ENCODE results near the gene STK32B.

The STK32B gene

DNA sequence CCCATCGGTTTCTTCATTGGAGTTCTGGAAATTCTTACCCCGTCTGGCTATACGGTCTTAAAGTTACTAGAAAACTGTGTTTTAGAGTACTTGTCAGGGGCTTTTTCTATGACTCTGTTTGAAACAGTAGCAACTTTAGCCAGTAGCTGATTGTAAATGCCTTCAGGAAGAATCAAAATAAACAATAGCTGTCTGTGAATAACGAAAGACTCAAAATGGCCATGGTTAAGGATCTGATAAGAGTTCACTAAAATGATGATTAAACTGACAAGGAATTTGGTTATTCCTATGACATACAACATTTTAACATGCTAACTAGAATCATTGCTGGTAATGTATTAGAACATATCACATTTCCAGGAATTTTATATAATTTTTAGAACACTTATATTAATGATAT lies 466.1 kb downstream of the STK32B start:
- Histone ChIP-seq H3K27ac (no peak overlapping the region), H3K27me3 (ENCODE audit: control insufficient read depth, insufficient read depth, low read length) (no peaks in the 10 kb centered on the region), H3K79me2 (no peaks in the 10 kb centered on the region), H3K9ac (no peak overlapping the region), H3K4me3 (ENCODE audit: low read depth, low read length) (no peak overlapping the region), H3K9me3 (ENCODE audit: control insufficient read depth, low read length) (no peaks in the 10 kb centered on the region), H3K4me2 (ENCODE audit: low read length) (no peak overlapping the region), H3K36me3 (ENCODE audit: control insufficient read depth, insufficient read depth, low read length) (no peaks in the 10 kb centered on the region), H2AFZ (no peak overlapping the region), H3K4me1 (no peaks in the 10 kb centered on the region)
- TF ChIP-seq, protein P1, sequence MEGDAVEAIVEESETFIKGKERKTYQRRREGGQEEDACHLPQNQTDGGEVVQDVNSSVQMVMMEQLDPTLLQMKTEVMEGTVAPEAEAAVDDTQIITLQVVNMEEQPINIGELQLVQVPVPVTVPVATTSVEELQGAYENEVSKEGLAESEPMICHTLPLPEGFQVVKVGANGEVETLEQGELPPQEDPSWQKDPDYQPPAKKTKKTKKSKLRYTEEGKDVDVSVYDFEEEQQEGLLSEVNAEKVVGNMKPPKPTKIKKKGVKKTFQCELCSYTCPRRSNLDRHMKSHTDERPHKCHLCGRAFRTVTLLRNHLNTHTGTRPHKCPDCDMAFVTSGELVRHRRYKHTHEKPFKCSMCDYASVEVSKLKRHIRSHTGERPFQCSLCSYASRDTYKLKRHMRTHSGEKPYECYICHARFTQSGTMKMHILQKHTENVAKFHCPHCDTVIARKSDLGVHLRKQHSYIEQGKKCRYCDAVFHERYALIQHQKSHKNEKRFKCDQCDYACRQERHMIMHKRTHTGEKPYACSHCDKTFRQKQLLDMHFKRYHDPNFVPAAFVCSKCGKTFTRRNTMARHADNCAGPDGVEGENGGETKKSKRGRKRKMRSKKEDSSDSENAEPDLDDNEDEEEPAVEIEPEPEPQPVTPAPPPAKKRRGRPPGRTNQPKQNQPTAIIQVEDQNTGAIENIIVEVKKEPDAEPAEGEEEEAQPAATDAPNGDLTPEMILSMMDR (IDR thresholded peaks at IDR 0.05), result no peak

DNA sequence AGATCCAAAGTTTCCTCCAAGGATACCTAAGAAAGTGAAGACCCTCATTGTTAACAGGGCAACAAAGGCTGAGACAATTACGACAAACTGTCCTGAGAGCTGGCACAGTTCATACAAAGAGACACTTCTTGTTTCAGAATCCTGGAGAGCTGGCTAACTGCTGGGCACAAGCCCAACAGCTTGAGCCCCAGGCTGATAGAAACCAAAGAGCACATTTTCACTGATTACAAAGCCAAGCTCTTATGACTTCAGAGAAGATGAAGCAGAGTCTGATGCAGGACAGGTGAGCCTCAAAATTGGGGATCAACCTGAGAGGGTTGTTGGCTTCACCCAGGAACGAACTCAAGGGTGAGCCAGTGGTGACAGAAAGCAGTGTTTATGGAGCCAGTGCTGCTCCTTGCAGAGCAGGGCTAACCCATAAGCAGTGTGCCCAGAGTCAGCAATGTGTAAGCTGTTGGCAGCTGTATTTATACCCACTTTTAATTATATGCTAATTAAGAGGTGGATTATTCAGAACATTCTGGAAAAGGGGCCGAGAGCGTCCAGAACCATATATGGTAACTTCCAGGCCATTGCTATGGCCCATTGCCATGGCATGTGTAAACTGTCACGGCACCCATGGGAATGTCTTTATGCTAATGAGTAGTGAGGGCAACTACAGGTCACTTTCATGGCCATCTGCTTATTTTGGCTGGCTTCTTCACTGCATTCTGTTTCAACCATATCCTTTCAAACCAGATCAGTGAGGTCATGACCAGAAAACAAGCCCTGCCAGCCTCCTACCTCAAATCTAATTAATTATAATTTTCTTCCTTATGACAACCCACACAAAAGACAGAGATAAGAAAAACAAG lies 473.4 kb downstream of the STK32B start:
- Histone ChIP-seq H3K4me3 (ENCODE audit: low read depth, low read length) (no peak overlapping the region), H3K4me2 (ENCODE audit: low read length) (no peak overlapping the region), H3K4me1 (no peaks in the 10 kb centered on the region), H3K27ac (no peak overlapping the region), H3K27me3 (ENCODE audit: control insufficient read depth, insufficient read depth, low read length) (no peaks in the 10 kb centered on the region), H3K9ac (no peak overlapping the region), H2AFZ (no peak overlapping the region), H3K79me2 (no peaks in the 10 kb centered on the region), H3K36me3 (ENCODE audit: control insufficient read depth, insufficient read depth, low read length) (no peaks in the 10 kb centered on the region), H3K9me3 (ENCODE audit: control insufficient read depth, low read length) (no peaks in the 10 kb centered on the region)
- TF ChIP-seq, protein P1 (IDR thresholded peaks at IDR 0.05), result no peak

DNA sequence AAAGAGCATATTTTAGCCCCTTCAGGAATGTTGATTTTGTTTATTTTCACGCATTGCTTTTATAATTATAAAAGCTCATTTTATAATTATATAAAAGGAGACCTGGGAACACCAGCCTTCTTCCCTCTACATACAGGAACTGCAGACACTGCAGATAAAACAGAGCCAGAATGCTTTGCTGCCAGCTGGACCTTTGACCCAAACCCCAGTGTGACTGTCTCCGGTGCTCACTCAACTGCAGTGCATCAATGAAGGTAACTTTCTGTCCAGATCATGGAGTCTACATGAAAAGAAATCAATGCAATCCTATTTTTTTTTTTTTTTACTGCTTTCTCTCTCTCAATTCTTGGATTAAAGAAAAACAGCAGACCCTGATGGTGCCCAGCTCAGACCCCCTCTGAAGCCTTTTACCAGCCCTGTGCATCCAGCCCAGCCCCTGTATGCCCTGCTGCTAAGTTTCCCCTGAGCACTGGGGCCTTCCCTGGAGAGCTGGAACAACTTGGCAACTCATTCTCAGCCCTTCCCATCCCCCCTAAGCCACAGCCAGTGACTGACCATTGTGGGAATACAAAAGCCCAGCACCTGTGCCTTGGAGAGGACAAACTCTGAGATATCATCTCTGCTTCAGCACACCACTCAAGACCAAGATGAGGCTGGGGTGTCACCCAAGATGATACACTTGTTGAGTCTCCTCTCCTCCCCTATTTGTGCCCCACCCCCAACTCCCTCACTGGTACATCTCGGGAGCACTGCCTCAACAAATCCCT lies 475.0 kb downstream of the STK32B start:
- Histone ChIP-seq H3K9me3 (ENCODE audit: control insufficient read depth, low read length) (no peaks in the 10 kb centered on the region), H3K4me3 (ENCODE audit: low read depth, low read length) (no peak overlapping the region), H3K9ac (no peak overlapping the region), H2AFZ (no peak overlapping the region), H3K4me2 (ENCODE audit: low read length) (no peak overlapping the region), H3K36me3 (ENCODE audit: control insufficient read depth, insufficient read depth, low read length) (no peaks in the 10 kb centered on the region), H3K27me3 (ENCODE audit: control insufficient read depth, insufficient read depth, low read length) (no peaks in the 10 kb centered on the region), H3K27ac (no peak overlapping the region), H3K79me2 (no peaks in the 10 kb centered on the region), H3K4me1 (no peaks in the 10 kb centered on the region)
- TF ChIP-seq, protein P1 (IDR thresholded peaks at IDR 0.05), result no peak

DNA sequence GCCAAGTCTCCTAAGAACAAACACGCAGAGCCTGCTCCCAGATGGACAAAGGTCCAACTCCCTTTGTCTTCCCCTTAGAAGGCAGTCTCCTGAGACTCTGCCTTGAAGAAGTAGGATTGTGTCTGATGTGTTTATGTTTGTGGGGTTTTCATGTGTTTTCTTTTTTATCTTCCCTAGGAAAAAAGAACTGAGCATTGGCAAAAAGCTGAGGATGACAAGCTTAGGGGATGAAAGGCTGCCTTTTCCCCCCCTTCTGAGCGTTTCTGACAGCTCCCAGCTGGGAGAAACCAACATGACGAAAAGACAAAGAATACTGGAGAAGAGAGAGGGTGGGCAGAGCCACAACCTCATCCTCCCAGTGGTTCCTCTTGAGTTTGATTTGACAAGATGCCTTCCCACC lies 475.9 kb downstream of the STK32B start:
- TF ChIP-seq, protein P1 (IDR thresholded peaks at IDR 0.05), result no peak
- no peak overlapping the region for H3K4me3 ChIP-seq (ENCODE audit: low read depth, low read length)
- H2AFZ ChIP-seq, result no peak overlapping the region
- H3K4me1 ChIP-seq, result no peaks in the 10 kb centered on the region
- H3K36me3 ChIP-seq (ENCODE audit: control insufficient read depth, insufficient read depth, low read length), result no peaks in the 10 kb centered on the region
- no peak overlapping the region for H3K4me2 ChIP-seq (ENCODE audit: low read length)
- no peaks in the 10 kb centered on the region for H3K79me2 ChIP-seq
- H3K9ac ChIP-seq, result no peak overlapping the region
- no peaks in the 10 kb centered on the region for H3K27me3 ChIP-seq (ENCODE audit: control insufficient read depth, insufficient read depth, low read length)
- H3K27ac ChIP-seq, result no peak overlapping the region
- H3K9me3 ChIP-seq (ENCODE audit: control insufficient read depth, low read length), result no peaks in the 10 kb centered on the region
